Lower lobe of right lung (tissue), 2 donors: ENCODE measurements around the gene CCR8. TPM values are rescaled to one million over a fixed set of nuclear protein-coding genes. Genes with fewer than 3 reads are reported as not detected.

ENCODE experiments used
- ATAC-seq, 2 donors: fragments of 200-7000 bp; cut with Tn5 transposase; one replicate each; pipeline ENCODE4 v1.9.1; 2020 to 2022; ENCODE audit warnings: mild to moderate bottlenecking in 2 of 2, moderate library complexity in 2 of 2
- DNase-seq: peaks from one replicate; pipeline ENCODE4 v3.0.0-alpha.2; 2020
- H3K27ac ChIP-seq: fragments of 200-600 bp; one replicate; pipeline ENCODE4 v1.8.0; 2022
- H3K27me3 ChIP-seq: fragments of 200-600 bp; one replicate; pipeline ENCODE4 v1.8.0; 2022; ENCODE audit warnings: low read depth
- H3K36me3 ChIP-seq: fragments of 200-600 bp; one replicate; pipeline ENCODE4 v1.8.0; 2022; ENCODE audit warnings: mild to moderate bottlenecking
- H3K4me1 ChIP-seq: fragments of 200-600 bp; one replicate; pipeline ENCODE4 v1.8.0; 2022
- H3K4me3 ChIP-seq: fragments of 200-600 bp; one replicate; pipeline ENCODE4 v1.8.0; 2022; ENCODE audit warnings: mild to moderate bottlenecking
- H3K9me3 ChIP-seq: fragments of 200-600 bp; one replicate; pipeline ENCODE4 v1.8.0; 2022
- CTCF ChIP-seq: fragments of 200-600 bp; IDR thresholded peaks from one replicate; pipeline ENCODE4 v1.8.0; 2022; ENCODE audit warnings: antibody characterized with exemption, mild to moderate bottlenecking
- intact Hi-C: fragments of 100-400 bp; cut with DNase I; formaldehyde crosslinking; loops from one replicate; pipeline ENCODE4 v1.11.0; 2022
- total RNA-seq: library from RNA; stranded (reverse); fragmentation: NEBNext Ultra II Directional; extraction: Animal tissue kit (Norgen Biotek cat#: 25700); gene quantifications from one replicate; pipeline ENCODE4 v1.2.1, GENCODE V29; 2021
- donor health status: DM: no; HTN: yes; CAD: no; lungs with severe emphysema.

Gene CCR8
- total RNA-seq, 1 donor from 2014 or later, result not detected

DNA sequence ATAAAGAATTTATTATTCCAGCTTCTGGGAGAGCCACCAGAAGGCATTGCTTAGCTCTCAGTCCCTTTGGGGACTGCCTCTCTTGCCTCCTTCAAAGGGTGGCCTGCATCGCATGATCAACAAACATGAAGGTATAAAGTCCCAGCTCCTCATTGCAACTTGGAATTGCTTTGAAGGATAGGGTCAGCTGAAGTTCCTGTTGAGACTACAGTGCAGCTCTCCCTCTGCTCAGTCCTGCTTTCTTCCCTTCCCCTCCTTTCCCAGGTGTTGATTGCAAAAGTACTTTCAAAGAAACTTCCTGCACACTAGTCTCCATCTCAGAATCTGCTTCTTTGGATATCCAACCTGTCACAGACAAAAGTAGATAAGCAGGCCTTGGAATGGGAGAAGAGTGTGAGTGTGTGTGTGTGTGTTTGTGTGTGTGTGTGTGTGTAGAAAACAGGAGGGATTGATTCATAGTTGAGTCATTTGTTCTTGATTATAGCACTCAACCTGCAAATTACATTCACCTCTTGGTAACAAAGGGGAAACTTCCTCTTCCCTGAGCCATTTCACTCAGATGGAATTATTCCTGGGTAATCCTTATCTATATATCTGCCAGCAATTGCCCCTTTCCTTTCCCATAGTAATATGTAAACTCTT is 13.7 kb downstream of the CCR8 start:
- no peaks in the 10 kb centered on the region for H3K4me1 ChIP-seq
- H3K9me3 ChIP-seq, result no peaks in the 10 kb centered on the region
- no peaks in the 10 kb centered on the region for H3K27me3 ChIP-seq
- H3K27ac ChIP-seq, result no peak overlapping the region
- intact Hi-C loops, result no loop called here
- H3K4me3 ChIP-seq, result no peak overlapping the region
- no peak for TF ChIP-seq CTCF
- no peaks in the 10 kb centered on the region for H3K36me3 ChIP-seq
- DNase-seq (no peak), ATAC-seq (no peak)

DNA sequence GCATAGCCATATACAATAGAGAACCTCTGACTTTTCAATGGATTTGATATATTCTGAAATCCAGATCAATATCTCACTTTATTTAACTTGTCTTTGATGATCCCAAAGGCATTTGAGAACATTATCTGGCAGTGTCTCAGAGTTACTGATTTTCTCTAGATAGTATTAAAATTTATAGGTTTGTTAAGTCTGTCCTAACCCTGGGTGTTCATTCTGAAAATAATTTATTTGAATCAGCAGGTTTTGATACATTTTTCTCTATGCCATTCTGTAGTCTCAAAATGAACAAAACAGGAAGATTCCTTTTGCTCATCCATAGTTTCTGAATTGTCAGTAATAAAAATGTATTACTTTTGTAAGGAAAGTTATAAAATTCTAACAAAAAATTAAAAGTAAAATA is 14.3 kb downstream of the CCR8 start:
- intact Hi-C loops, result no loop called here
- TF ChIP-seq CTCF, result no peak
- no peaks in the 10 kb centered on the region for H3K36me3 ChIP-seq
- H3K9me3 ChIP-seq, result no peaks in the 10 kb centered on the region
- no peak for ATAC-seq
- H3K27ac ChIP-seq, result no peak overlapping the region
- H3K4me1 ChIP-seq, result no peaks in the 10 kb centered on the region
- no peak for DNase-seq
- H3K27me3 ChIP-seq, result no peaks in the 10 kb centered on the region
- no peak overlapping the region for H3K4me3 ChIP-seq

DNA sequence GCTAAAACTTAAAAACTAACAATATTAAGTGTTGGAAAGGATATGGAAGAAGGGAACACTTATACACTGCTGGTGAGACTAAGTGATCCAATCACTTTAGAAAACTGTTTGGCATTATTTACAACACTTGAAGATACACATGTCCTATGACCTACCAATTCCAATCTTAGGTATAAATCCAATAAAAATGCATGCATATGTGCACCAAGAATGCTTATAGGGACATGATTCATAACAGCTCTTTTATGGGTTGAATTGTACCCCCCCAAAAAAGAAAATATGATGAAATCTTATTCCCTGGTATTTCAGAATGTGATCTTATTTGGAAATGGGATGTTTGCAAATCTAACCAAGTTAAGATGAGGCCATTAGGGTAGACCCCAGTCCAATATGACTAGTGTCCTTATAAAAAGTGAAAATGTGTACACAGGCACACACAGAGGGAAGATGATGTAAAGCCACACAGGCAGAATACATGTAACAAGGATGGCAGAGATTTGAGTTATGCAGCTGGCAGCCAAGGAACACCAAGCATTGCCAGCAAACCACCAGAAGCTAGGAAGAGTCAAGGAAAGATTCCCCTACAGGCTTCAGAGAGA is 15.3 kb downstream of the CCR8 start:
- DNase-seq, result no peak
- no peak for ATAC-seq
- Histone ChIP-seq H3K4me1 (no peaks in the 10 kb centered on the region), H3K4me3 (no peak overlapping the region), H3K9me3 (no peaks in the 10 kb centered on the region), H3K27ac (no peak overlapping the region), H3K27me3 (no peaks in the 10 kb centered on the region), H3K36me3 (no peaks in the 10 kb centered on the region)
- intact Hi-C loops, result no loop called here
- no peak for TF ChIP-seq CTCF

GRCh38 chr3:39346785-39347585 is 17.5 kb downstream of the CCR8 start:
- no peak overlapping the region for H3K4me3 ChIP-seq
- intact Hi-C loops, result no loop called here
- no peaks in the 10 kb centered on the region for H3K4me1 ChIP-seq
- DNase-seq (no peak), ATAC-seq (no peak)
- TF ChIP-seq CTCF, result no peak
- no peak overlapping the region for H3K27ac ChIP-seq
- no peaks in the 10 kb centered on the region for H3K9me3 ChIP-seq
- no peaks in the 10 kb centered on the region for H3K36me3 ChIP-seq
- H3K27me3 ChIP-seq, result no peaks in the 10 kb centered on the region

DNA sequence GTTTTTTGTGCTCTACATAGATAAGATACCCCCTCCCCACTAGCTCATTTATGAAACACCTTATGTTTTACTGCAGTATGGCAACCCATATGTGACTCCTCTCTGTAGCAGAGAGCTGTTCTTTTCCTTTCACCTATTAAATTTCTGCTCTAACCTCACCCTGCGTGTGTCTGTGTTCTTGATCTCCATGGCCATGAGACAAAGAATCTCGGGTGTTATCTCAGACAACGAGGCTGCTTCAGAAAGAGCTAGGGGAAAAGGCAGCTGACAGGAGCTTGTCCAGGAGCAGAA is 18.0 kb downstream of the CCR8 start:
- ATAC-seq (no peak), DNase-seq (no peak)
- Histone ChIP-seq H3K27ac (no peak overlapping the region), H3K4me3 (no peak overlapping the region), H3K27me3 (no peaks in the 10 kb centered on the region), H3K36me3 (no peaks in the 10 kb centered on the region), H3K9me3 (no peaks in the 10 kb centered on the region), H3K4me1 (no peaks in the 10 kb centered on the region)
- intact Hi-C loops, result no loop called here
- TF ChIP-seq CTCF, result no peak
